Measurements from ENCODE around the gene PRPF8. TPM values are rescaled to one million over a fixed set of nuclear protein-coding genes. Genes with fewer than 3 reads are reported as not detected.

The PRPF8 gene
- total and polyA plus RNA-seq, 2 of the 13 experiments (the other 11 are each of a cell fraction or from before 2014, with no cell fraction given): 112 to 179 TPM

GRCh38 chr17:1724351-1724868, 39.7 kb upstream of the PRPF8 start, which contains the start of gene WDR81 (continued):
- TF ChIP-seq LRRFIP1 (CRISPR knock-in tag; conservative IDR thresholded peaks at IDR 0.05) (no peak), HNF1B (CRISPR knock-in tag; IDR thresholded peaks at IDR 0.05) (no peak), ZNF510 (CRISPR knock-in tag; IDR thresholded peaks at IDR 0.05; ENCODE audit: low read depth) (0 out of 2 replicates have a peak, but pooled peaks have one; percentile 36), ZNF274 (CRISPR knock-in tag; IDR thresholded peaks at IDR 0.05) (no peak), ZNF549 (CRISPR knock-in tag; IDR thresholded peaks at IDR 0.05) (no peak), ZNF512 (CRISPR knock-in tag; IDR thresholded peaks at IDR 0.05) (no peak), ZSCAN25 (CRISPR knock-in tag; IDR thresholded peaks at IDR 0.05) (peak; percentile 16; the same call in 1 of the 2 replicates), ZNF333 (CRISPR knock-in tag; IDR thresholded peaks at IDR 0.05; ENCODE audit: borderline replicate concordance) (no peak), HHEX (CRISPR knock-in tag; IDR thresholded peaks at IDR 0.05) (no peak), AGO1 (IDR thresholded peaks at IDR 0.05; ENCODE audit: low read depth, low read length, poor library complexity, severe bottlenecking) (no peak), LCORL (IDR thresholded peaks at IDR 0.05) (no peak), LCORL (CRISPR knock-in tag; IDR thresholded peaks at IDR 0.05) (peak; percentile 66; the same call in 1 of the 2 replicates), NFAT5 (CRISPR knock-in tag; IDR thresholded peaks at IDR 0.05) (no peak), MLLT10 (CRISPR knock-in tag; IDR thresholded peaks at IDR 0.05) (no peak), ZGPAT (CRISPR knock-in tag; IDR thresholded peaks at IDR 0.05) (peak; percentile 69; the same call in 1 of the 2 replicates), SOX5 (CRISPR knock-in tag; IDR thresholded peaks at IDR 0.05; ENCODE audit: borderline replicate concordance) (no peak), ZMYM3 (CRISPR knock-in tag; IDR thresholded peaks at IDR 0.05) (no peak)
